ENCODE measurements around the gene EPB41L4B. TPM values are rescaled to one million over a fixed set of nuclear protein-coding genes. Genes with fewer than 3 reads are reported as not detected.

The EPB41L4B gene
- total RNA-seq, 1 donor from 2014 or later, result 6.8 TPM

- Histone ChIP-seq H3K9me3 (ENCODE audit: control insufficient read depth in 3 of 3, low read length in 3 of 3) (peaks cover 0 to 7% (median 7%) of the 10 kb centered on the region in 3 donors), H3K27ac (ENCODE audit: low read depth, low read length) (no peak overlapping the region), H3K4me1 (ENCODE audit: control insufficient read depth in 3 of 3, insufficient read depth in 3 of 3, low read length in 3 of 3) (no peaks in the 10 kb centered on the region), H3K27me3 (ENCODE audit: control insufficient read depth in 3 of 3, insufficient read depth in 3 of 3, low read length in 3 of 3) (peaks cover 17 to 26% (median 25%) of the 10 kb centered on the region in 3 donors), H3K36me3 (ENCODE audit: control insufficient read depth in 3 of 3, insufficient read depth in 3 of 3, low read length in 3 of 3) (no peaks in the 10 kb centered on the region), H3K9ac (ENCODE audit: low read depth in 1 of 3, low read length in 3 of 3) (no peak overlapping the region), H3K4me3 (ENCODE audit: low read length in 3 of 3) (no peak overlapping the region)
Observed at GRCh38 chr9:109166171-109166770, 154.6 kb downstream of the EPB41L4B start.

DNA sequence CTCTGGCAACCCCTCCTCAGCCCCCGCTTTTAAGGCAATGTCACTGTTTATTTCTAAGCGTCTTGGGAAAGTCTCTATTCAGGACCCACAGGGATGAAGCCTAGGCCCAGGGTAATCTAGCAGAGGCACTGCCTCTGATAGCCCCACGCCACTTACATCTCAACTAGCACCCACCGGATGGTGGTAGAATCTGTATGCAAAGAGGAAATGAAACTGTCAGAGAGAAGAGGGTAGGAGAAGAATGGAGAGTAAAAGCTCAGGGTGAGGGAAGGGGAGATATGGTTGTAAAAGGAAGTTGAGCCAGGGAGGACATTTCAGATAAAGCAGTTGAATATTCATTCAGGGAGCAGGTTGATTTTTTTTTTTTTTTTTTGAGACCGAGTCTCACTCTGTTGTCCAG, 156.8 kb downstream of the EPB41L4B start:
- no peak overlapping the region for H3K27ac ChIP-seq (ENCODE audit: low read depth, low read length)
- H3K4me3 ChIP-seq (ENCODE audit: low read length in 3 of 3), result no peak overlapping the region
- H3K9me3 ChIP-seq (ENCODE audit: control insufficient read depth in 3 of 3, low read length in 3 of 3), result peaks cover 0 to 7% (median 7%) of the 10 kb centered on the region in 3 donors
- H3K36me3 ChIP-seq (ENCODE audit: control insufficient read depth in 3 of 3, insufficient read depth in 3 of 3, low read length in 3 of 3), result no peaks in the 10 kb centered on the region
- no peak overlapping the region for H3K9ac ChIP-seq (ENCODE audit: low read depth in 1 of 3, low read length in 3 of 3)
- H3K4me1 ChIP-seq (ENCODE audit: control insufficient read depth in 3 of 3, insufficient read depth in 3 of 3, low read length in 3 of 3), result no peaks in the 10 kb centered on the region
- peaks cover 17 to 26% (median 25%) of the 10 kb centered on the region in 3 donors for H3K27me3 ChIP-seq (ENCODE audit: control insufficient read depth in 3 of 3, insufficient read depth in 3 of 3, low read length in 3 of 3)

DNA sequence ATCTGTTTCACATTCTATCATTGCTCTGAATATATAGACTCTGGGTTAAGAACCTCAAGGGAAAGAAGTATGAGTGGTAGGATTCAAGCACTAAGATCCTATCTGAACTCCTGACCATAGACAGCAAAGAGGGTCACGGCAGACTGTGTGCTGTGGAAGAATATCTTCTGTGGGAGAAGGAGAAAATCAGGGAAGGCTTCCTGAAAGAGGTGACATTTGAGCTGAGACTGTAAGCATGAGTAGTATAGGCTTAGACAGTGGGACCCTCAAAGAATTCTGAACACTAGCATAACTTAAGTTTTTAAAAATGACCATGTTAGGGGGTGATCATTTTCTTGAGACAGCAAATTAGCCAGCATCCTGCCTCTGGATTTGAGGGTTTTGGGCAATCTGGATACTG, 157.7 kb downstream of the EPB41L4B start:
- H3K4me1 ChIP-seq (ENCODE audit: control insufficient read depth in 3 of 3, insufficient read depth in 3 of 3, low read length in 3 of 3), result no peaks in the 10 kb centered on the region
- H3K27me3 ChIP-seq (ENCODE audit: control insufficient read depth in 3 of 3, insufficient read depth in 3 of 3, low read length in 3 of 3), result peaks cover 17 to 24% (median 23%) of the 10 kb centered on the region in 3 donors
- H3K9ac ChIP-seq (ENCODE audit: low read depth in 1 of 3, low read length in 3 of 3), result no peak overlapping the region
- no peaks in the 10 kb centered on the region for H3K36me3 ChIP-seq (ENCODE audit: control insufficient read depth in 3 of 3, insufficient read depth in 3 of 3, low read length in 3 of 3)
- no peak overlapping the region for H3K4me3 ChIP-seq (ENCODE audit: low read length in 3 of 3)
- H3K27ac ChIP-seq (ENCODE audit: low read depth, low read length), result no peak overlapping the region
- peaks cover 0 to 10% (median 7%) of the 10 kb centered on the region in 3 donors for H3K9me3 ChIP-seq (ENCODE audit: control insufficient read depth in 3 of 3, low read length in 3 of 3)

DNA sequence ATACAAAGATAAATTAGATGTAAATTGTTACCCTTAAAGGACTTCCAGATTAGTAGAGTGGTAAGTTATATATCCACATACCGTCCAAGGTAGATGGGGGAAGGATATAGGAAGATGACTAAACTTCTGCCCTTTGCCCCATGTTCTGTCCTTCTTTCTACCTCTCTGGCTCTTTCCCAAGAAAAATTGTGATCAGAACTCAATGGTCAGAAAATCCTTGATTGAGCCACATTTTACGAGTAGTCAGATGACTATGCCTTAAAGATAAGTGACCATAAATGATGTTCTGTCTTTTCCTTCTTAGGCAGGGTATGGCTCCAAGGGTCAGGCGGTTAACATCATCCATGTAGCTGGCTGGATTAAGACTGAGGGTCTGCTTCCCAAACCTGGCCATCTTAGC, 158.2 kb downstream of the EPB41L4B start:
- no peak overlapping the region for H3K9ac ChIP-seq (ENCODE audit: low read depth in 1 of 3, low read length in 3 of 3)
- no peaks in the 10 kb centered on the region for H3K36me3 ChIP-seq (ENCODE audit: control insufficient read depth in 3 of 3, insufficient read depth in 3 of 3, low read length in 3 of 3)
- no peaks in the 10 kb centered on the region for H3K4me1 ChIP-seq (ENCODE audit: control insufficient read depth in 3 of 3, insufficient read depth in 3 of 3, low read length in 3 of 3)
- H3K27me3 ChIP-seq (ENCODE audit: control insufficient read depth in 3 of 3, insufficient read depth in 3 of 3, low read length in 3 of 3), result peaks cover 14 to 19% (median 19%) of the 10 kb centered on the region in 3 donors
- H3K27ac ChIP-seq (ENCODE audit: low read depth, low read length), result no peak overlapping the region
- peaks cover 0 to 10% (median 7%) of the 10 kb centered on the region in 3 donors for H3K9me3 ChIP-seq (ENCODE audit: control insufficient read depth in 3 of 3, low read length in 3 of 3)
- no peak overlapping the region for H3K4me3 ChIP-seq (ENCODE audit: low read length in 3 of 3)

DNA sequence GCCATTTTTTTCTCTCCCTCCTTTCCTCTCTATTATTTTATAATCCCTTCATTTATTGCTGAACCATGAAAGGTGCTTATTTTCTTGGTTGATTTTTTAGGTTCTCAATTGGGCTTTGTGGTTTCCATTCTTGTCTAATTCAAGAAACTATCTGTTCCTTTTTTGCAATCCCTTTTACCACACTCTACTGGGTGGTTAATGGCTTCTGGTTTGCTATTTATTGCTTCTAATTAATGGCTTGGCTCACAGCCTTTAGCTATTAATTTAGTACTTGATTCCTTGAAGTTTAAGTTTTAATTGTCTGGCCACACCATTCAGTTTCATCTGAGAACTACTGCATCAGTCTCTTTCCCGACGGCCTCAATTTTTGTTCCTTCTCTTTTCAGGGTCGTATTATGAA, 159.4 kb downstream of the EPB41L4B start:
- peaks cover 0 to 10% (median 7%) of the 10 kb centered on the region in 3 donors for H3K9me3 ChIP-seq (ENCODE audit: control insufficient read depth in 3 of 3, low read length in 3 of 3)
- no peaks in the 10 kb centered on the region for H3K36me3 ChIP-seq (ENCODE audit: control insufficient read depth in 3 of 3, insufficient read depth in 3 of 3, low read length in 3 of 3)
- no peak overlapping the region for H3K27ac ChIP-seq (ENCODE audit: low read depth, low read length)
- H3K4me1 ChIP-seq (ENCODE audit: control insufficient read depth in 3 of 3, insufficient read depth in 3 of 3, low read length in 3 of 3), result no peaks in the 10 kb centered on the region
- H3K4me3 ChIP-seq (ENCODE audit: low read length in 3 of 3), result no peak overlapping the region
- no peak overlapping the region for H3K9ac ChIP-seq (ENCODE audit: low read depth in 1 of 3, low read length in 3 of 3)
- H3K27me3 ChIP-seq (ENCODE audit: control insufficient read depth in 3 of 3, insufficient read depth in 3 of 3, low read length in 3 of 3), result peaks cover 8 to 12% (median 11%) of the 10 kb centered on the region in 3 donors

DNA sequence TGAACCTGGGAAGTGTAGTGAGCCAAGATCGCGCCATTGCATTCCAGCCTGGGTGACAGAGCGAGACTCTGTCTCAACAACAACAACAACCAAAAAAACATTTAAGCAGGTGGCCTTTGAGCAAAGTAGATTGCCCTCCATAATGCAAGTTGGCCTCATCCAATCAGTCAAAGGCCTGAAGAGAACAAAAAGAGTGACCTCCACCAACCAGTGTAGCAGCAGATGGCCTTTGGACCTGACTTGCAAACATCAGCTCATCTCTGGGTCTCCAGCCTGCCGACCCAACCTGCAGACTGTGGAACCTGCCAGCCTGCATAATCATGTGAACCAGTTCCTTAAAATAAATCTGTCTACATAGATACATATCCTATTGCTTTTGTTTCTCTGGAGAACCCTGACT, 161.3 kb downstream of the EPB41L4B start:
- no peak overlapping the region for H3K4me3 ChIP-seq (ENCODE audit: low read length in 3 of 3)

GRCh38 chr9:109158651-109159050, 162.2 kb downstream of the EPB41L4B start:
- no peaks in the 10 kb centered on the region for H3K36me3 ChIP-seq (ENCODE audit: control insufficient read depth in 3 of 3, insufficient read depth in 3 of 3, low read length in 3 of 3)
- H3K4me3 ChIP-seq (ENCODE audit: low read length in 3 of 3), result no peak overlapping the region
- no peaks in the 10 kb centered on the region for H3K27me3 ChIP-seq (ENCODE audit: control insufficient read depth in 3 of 3, insufficient read depth in 3 of 3, low read length in 3 of 3)
- H3K27ac ChIP-seq (ENCODE audit: low read depth, low read length), result no peak overlapping the region
- H3K9ac ChIP-seq (ENCODE audit: low read depth in 1 of 3, low read length in 3 of 3), result no peak overlapping the region
- H3K9me3 ChIP-seq (ENCODE audit: control insufficient read depth in 3 of 3, low read length in 3 of 3), result peaks cover 0 to 5% (median 0%) of the 10 kb centered on the region in 3 donors
- no peaks in the 10 kb centered on the region for H3K4me1 ChIP-seq (ENCODE audit: control insufficient read depth in 3 of 3, insufficient read depth in 3 of 3, low read length in 3 of 3)

More for the DNA sequence above, 161.3 kb downstream of the EPB41L4B start:
- Histone ChIP-seq H3K36me3 (ENCODE audit: control insufficient read depth in 3 of 3, insufficient read depth in 3 of 3, low read length in 3 of 3) (no peaks in the 10 kb centered on the region), H3K27ac (ENCODE audit: low read depth, low read length) (no peak overlapping the region), H3K9ac (ENCODE audit: low read depth in 1 of 3, low read length in 3 of 3) (no peak overlapping the region), H3K4me1 (ENCODE audit: control insufficient read depth in 3 of 3, insufficient read depth in 3 of 3, low read length in 3 of 3) (no peaks in the 10 kb centered on the region), H3K27me3 (ENCODE audit: control insufficient read depth in 3 of 3, insufficient read depth in 3 of 3, low read length in 3 of 3) (peaks cover 0 to 3% (median 0%) of the 10 kb centered on the region in 3 donors), H3K9me3 (ENCODE audit: control insufficient read depth in 3 of 3, low read length in 3 of 3) (peaks cover 0 to 3% (median 0%) of the 10 kb centered on the region in 3 donors)

- H3K27ac ChIP-seq (ENCODE audit: low read depth, low read length), result no peak overlapping the region
- no peaks in the 10 kb centered on the region for H3K4me1 ChIP-seq (ENCODE audit: control insufficient read depth in 3 of 3, insufficient read depth in 3 of 3, low read length in 3 of 3)
- peaks cover 0 to 5% (median 0%) of the 10 kb centered on the region in 3 donors for H3K9me3 ChIP-seq (ENCODE audit: control insufficient read depth in 3 of 3, low read length in 3 of 3)
- H3K9ac ChIP-seq (ENCODE audit: low read depth in 1 of 3, low read length in 3 of 3), result no peak overlapping the region
- H3K4me3 ChIP-seq (ENCODE audit: low read length in 3 of 3), result no peak overlapping the region
- no peaks in the 10 kb centered on the region for H3K36me3 ChIP-seq (ENCODE audit: control insufficient read depth in 3 of 3, insufficient read depth in 3 of 3, low read length in 3 of 3)
- no peaks in the 10 kb centered on the region for H3K27me3 ChIP-seq (ENCODE audit: control insufficient read depth in 3 of 3, insufficient read depth in 3 of 3, low read length in 3 of 3)
Observed at GRCh38 chr9:109156708-109157107, 164.2 kb downstream of the EPB41L4B start.

- H3K9ac ChIP-seq (ENCODE audit: low read depth in 1 of 3, low read length in 3 of 3), result no peak overlapping the region
- H3K4me1 ChIP-seq (ENCODE audit: control insufficient read depth in 3 of 3, insufficient read depth in 3 of 3, low read length in 3 of 3), result no peaks in the 10 kb centered on the region
- H3K4me3 ChIP-seq (ENCODE audit: low read length in 3 of 3), result no peak overlapping the region
Observed at GRCh38 chr9:109150925-109151545, 169.8 kb downstream of the EPB41L4B start.

GRCh38 chr9:109149722-109150121, 171.1 kb downstream of the EPB41L4B start:
- Histone ChIP-seq H3K36me3 (ENCODE audit: control insufficient read depth in 3 of 3, insufficient read depth in 3 of 3, low read length in 3 of 3) (no peaks in the 10 kb centered on the region), H3K9me3 (ENCODE audit: control insufficient read depth in 3 of 3, low read length in 3 of 3) (peaks cover 0 to 3% (median 0%) of the 10 kb centered on the region in 3 donors), H3K27ac (ENCODE audit: low read depth, low read length) (no peak overlapping the region), H3K4me1 (ENCODE audit: control insufficient read depth in 3 of 3, insufficient read depth in 3 of 3, low read length in 3 of 3) (no peaks in the 10 kb centered on the region), H3K9ac (ENCODE audit: low read depth in 1 of 3, low read length in 3 of 3) (no peak overlapping the region), H3K27me3 (ENCODE audit: control insufficient read depth in 3 of 3, insufficient read depth in 3 of 3, low read length in 3 of 3) (no peaks in the 10 kb centered on the region), H3K4me3 (ENCODE audit: low read length in 3 of 3) (no peak overlapping the region)

More at GRCh38 chr9:109150925-109151545, 169.8 kb downstream of the EPB41L4B start:
- H3K27ac ChIP-seq (ENCODE audit: low read depth, low read length), result no peak overlapping the region
- peaks cover 0 to 3% (median 0%) of the 10 kb centered on the region in 3 donors for H3K9me3 ChIP-seq (ENCODE audit: control insufficient read depth in 3 of 3, low read length in 3 of 3)
- no peaks in the 10 kb centered on the region for H3K27me3 ChIP-seq (ENCODE audit: control insufficient read depth in 3 of 3, insufficient read depth in 3 of 3, low read length in 3 of 3)
- H3K36me3 ChIP-seq (ENCODE audit: control insufficient read depth in 3 of 3, insufficient read depth in 3 of 3, low read length in 3 of 3), result no peaks in the 10 kb centered on the region
